GM18907 (cell line): ENCODE data around the gene FYCO1.

ENCODE experiments used
- ATAC-seq: cut with Tn5 transposase; IDR thresholded peaks from one replicate; pipeline ENCODE4 v1.9.1; 2021; ENCODE audit warnings: mild to moderate bottlenecking, moderate library complexity; ENCODE audit not compliant: unreplicated experiment

The FYCO1 gene

DNA sequence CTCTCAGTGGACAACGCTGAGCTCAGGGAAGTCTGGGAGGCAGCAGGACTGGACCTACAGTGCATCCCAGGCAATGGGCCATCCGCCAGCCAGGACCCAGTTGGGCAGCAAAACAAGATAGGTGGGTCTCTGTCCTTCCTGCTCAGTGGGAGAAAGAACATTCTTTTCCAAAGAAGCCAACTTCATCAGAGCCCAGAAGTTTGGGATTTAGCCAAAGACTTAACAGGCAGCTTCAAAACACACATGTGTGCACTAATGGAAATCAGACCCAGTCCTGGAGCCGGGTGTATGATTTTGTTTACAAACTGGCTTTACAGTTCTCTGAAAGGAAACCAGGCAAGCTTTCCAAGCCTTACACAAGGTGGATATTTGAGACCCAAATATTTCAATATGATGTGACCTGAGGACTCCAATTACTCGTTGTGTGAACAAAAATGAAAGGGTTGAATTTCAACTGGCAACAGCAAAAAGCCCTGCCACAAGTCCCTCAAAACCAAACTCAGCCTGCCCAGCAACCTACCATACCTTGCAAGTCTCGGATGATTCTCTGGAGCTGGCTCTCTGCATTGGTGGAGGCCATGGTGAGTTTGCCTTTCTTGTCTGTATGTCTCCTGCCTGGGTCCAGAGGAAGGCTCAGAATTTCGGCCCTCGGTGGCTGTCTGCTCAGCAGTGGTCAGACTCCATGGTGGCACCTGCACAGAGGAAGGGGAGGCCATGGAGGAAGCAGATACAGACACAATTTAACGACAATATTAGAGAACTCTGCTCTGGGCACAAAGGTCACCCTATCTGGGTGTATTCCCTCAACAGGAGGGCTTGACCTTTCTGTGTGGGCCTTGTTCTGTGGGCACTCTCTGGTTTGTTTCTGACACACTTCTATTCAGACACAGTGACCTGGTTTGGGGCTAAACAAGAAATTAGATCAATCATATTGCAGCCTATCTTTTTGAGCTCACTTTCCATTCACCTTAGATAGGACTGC lies 11.0 kb downstream of the FYCO1 start:
- ATAC-seq = no peak

DNA sequence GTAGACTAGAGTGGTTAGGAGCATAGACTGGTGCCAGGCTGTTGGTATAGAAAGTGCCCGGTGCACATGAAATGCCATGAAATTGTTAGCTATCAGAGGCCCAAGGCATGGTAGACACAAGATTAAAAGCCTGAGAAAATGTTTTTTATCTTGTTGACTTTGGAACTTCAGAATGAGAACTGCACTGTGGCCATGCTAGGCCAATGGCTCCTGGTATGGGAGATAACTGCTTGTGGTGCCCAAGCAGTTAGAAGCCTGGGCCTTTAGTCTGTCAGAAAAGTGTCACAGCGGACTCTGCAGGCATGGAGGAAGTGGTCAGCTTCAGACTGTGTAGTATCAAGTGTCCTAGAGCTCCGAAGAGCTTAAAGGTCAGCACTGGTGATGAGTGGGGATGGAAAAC lies 11.9 kb downstream of the FYCO1 start:
- ATAC-seq = no peak

DNA sequence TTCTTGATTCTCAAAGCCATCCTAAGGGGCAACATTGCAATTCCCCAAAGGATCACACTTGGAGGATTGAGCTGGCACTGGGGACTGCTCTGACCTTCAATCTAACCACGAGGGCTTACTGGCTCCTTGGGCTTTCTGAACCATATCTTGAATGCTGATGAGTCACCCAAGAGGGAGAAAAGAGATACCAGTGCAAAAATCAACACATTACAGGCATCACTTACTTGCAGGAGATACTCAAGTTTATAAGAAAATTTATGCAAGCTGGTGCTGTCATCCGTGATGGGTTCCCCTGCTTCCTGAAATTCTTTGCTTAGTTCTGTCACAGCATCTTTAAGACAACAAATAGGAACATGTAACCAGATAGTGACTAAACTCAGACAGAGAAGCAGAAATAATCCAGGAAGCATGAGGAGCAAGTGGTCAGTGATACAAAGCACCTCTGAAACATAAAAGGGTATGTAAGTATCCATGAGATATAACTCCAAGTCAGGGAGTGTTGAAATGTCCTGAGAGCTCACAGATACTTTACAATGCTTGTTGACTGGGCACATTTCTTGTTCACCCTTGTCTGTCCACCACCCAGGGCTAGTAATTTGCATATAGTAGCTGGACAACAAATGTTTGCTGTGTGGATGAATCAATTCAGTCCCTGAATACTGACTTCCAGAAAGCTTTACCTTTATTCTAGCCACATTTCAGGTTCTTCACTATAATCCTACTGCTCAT lies 14.1 kb downstream of the FYCO1 start:
- ATAC-seq = no peak

DNA sequence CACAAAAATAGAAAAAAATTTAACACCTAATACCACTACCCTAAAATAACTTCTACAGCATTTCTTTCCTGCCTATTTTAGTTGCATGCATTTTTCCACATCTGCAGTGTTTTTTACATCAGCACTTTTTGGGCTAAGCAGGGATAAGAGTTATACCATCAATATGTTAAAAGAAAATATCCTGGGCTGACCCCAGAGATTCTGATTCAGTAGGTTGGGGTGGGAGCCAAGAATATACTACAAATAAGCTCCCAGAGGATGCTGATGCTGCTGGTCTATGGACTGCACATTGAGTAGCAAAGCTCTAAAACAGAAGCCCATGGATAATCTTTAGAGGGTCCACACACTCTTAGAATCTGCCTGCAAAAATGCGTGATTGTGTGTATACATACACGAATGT lies 14.8 kb downstream of the FYCO1 start:
- ATAC-seq = no peak

DNA sequence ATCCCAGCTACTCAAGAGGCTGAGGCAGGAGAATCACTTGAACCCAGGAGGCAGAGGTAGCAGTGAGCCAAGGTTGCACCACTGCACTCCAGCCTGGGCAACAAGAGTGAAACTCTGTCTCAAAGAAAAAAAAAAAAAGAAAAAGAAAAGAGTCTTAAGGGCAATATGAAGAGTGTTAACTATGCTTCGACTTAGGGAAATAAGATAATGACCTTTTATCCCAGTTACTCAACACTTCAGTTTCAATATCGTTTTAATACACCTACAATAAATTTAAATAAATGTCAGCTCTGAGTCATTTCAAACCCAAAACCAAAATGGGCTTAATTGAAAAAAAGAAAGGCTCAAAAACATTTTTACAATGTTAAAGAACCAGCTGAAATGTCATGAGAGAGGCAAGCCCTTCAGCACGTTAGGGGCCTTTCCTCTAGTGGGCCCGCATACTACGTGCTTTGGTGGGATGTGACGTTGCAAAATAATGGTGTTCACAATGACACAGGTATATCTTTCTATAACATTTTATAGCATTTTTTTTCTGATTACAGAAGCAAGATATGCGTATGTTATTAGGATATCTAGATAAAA lies 15.3 kb downstream of the FYCO1 start:
- ATAC-seq = no peak

DNA sequence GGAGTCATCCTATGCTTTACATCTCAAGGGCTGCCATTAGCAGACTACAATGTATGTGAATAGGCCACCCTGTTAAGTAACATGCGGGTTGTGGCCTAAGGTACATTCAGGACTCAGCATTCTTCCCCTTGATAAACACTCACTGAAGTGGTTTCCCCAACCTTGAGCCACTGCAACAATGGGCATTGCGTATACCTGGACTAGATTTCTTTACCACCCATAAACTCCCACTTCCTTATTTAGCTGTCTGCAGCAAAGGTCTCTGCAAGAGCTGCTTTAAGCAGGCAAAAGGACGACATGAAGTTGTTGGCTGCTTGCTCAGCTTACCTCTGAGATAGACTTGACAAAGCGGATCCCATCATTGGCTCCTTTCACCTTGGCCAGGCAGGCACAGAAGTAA lies 16.2 kb downstream of the FYCO1 start:
- no peak for ATAC-seq

DNA sequence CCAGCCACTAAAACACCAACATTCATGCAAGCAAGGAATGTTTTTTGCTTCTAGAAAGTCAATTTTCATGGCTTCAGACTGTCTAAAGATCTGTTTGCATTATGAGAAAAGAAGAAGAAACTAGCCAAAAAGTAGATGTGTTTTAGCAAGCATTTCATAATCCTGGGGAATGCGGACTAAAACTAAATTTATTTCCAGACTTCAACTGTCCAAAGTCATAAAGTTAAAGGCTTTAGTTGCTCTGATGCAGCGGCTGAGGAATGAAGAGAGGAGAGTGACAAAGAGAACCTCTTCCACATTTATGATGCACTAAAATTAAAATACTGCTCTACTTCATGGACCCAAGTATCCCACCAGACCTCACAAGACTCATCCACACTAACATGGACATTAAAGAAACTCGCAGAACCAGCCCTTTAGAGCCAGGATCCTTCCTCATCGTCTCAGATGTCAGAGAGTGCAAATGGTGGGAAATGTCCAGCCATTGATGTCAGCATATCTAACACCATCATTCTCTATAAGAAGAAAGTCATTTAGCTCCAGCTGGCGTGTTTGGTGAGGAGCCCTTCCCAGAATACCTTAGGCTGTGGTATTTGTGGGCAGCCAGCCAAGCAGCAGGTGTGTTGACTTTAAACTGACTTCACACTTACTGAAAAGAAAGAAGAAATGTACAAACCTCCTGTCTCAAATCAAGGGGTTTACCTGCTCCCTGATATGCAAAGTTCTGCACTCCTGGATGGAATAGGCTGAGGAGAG lies 17.4 kb downstream of the FYCO1 start:
- no peak for ATAC-seq

DNA sequence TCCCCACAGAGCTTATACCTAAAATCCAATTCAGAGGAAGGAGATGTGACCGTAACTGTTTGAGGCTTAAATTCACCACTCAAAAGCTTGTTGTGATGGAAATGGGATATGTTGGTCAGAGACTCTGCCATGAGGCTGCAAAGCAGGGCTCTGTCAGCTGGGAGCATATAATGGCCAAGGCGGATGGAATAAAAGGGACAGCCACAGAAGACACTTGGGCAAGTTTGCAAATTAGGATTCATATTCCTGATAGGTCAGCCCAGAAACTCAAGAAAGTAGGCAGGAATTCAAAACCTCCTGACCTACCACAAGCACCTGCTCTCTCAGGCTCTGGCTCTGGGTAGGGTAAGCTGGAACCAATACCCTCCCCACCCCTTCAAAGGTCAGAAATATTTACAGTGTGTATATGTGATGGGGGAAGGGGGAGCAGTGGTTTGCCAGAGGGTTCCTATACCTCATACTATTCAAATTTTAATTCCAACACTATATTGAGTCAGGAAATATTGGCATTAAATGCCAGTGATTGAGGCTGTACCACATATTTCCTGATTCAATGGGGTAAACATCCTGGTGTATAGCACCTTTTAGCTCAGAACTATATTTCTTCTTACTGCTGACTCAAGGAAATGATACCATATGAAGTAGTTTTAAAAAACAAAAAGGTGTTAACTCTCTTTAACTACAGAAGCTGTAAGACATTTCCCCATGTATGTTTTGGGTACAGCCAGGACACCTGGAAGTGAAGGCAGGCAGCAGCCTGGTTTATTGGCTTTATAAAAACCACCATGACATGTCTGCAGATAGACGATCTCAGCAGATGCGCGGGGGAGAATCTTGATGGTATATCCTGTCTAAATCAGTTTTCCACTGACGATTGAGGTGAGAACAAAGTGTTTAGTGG lies 19.2 kb downstream of the FYCO1 start:
- no peak for ATAC-seq

DNA sequence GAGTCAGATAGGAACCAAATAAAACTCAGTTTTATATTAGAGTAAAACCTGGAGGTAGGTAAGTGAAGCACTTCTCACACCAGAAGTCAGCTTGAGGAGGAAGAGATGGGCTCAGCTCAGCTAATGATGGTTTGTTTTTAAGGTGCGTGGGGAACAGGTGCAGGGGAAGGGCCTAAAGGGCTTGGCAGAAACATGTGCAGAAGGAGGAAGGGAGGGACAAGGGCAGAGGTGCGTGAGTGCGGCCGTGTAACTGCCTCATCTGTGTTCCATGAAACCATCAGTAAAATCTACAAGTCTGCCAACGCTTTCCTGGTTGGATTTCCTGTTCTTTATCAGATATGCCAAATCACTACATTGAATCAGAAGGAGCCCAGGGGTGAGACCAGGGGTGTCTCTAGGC lies 19.9 kb downstream of the FYCO1 start:
- ATAC-seq = no peak

DNA sequence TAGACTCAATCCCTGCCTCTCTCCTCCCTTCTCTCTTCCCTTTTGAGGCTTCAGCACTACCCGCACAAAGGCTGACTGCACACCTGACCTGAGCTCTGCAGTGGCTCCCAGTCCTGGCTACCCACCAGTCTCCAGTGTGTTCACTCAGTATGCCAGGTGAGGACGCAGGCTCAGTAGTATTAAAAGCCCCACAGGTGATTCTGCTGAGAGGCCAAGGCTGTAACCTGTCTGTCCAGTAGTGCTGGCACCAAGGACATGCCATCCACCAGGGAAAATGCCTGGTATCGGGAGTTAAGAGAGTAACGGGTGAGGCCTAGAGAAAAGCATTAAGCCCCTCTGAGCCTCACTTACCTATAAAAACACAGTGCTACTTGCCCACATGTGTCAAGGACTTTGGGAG lies 20.9 kb downstream of the FYCO1 start:
- ATAC-seq = no peak

DNA sequence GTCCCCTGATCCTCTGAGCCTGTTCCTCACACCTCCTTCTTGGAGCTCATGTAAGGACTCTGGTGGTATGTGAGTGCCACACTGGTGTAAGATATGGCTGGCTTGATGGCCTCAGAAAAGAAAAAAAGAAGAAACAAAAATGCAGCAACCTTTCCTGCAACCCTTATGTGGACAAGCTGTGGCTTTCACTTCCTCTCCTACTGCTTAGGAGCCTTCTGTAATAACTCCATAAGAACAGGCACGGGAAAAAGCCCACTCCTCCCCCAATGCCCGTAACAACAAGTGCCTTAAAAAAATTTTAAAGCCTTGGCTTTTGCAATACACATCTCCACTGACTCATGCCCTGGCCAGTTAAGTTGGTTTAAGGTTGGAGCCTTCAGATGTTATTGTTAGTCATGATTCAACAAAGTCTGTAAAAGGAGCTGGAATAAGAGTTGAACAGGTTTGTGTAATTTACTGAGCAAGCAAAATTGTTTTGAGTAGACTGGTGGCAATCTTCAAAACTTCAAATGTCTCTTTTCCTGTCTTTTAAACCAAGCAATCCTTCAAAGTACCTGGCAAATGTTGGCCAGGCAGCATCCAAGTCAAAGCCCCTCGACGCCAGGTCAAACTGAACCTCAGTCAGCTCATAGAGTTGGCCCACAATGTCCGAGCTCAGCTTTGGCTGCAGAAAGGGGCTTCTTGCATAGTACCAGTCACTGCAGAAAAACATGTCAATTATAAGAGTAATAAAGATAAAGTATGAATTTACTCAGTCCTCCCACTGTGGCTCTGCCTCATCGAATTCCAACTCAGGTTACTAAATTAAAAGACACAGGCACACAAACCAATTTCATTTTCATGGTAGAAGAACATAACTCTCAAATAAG lies 22.9 kb downstream of the FYCO1 start:
- ATAC-seq = no peak

DNA sequence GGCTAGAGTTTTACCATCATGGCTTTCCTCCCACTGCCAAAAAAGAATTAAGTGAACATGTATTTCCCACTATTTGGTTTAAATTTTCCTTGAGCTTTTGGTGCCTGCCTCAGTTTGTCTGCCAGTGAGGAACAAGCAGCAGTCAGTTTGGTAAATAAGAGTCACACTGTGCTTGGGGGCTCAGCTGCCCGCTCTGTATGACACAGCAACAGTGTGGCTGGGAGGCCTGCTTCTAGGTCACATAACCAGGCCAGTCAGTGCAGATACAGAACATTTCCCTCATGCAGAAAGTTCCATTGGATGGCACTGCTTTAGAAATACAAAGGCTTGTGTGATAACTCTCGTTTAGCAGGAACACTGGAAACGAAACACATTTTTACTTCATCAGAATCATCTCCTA lies 25.7 kb downstream of the FYCO1 start:
- no peak for ATAC-seq

DNA sequence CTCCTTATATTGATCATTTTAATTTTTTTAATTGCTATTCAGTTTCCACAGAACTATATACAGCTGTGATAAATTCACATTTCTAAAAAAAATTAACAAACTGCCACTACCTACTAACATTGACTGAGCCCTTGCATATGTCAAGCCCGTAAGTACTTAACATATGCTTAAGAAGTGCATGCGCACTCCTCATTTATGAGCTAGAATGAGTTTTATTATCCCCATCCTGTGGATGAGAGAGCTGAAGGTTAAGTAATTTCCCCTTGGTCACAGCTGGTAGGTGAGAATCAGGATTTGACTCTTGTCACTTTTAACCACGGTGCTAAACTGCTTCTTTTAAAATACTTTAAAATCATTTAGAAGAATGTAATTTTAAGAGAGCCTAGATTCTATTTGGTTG lies 26.5 kb downstream of the FYCO1 start:
- ATAC-seq = no peak

DNA sequence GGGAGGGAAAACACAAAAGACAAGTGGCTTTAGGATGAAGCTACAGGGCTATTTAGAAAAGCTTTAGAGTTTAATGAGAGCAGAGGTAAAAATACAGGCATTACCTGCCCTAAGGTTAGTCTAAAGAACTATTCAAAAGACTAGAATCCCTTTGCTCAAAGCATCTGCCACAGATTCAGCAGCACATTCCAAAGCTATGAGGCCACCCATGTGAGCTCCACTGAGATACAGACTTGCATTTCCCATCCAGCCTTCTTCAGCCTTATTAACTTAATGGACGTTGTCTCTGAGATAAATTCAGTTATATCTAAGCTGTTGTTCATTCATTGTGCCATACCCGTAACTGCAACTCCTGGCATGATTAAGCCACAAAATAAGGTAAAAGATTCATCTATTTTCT lies 26.9 kb downstream of the FYCO1 start:
- no peak for ATAC-seq

DNA sequence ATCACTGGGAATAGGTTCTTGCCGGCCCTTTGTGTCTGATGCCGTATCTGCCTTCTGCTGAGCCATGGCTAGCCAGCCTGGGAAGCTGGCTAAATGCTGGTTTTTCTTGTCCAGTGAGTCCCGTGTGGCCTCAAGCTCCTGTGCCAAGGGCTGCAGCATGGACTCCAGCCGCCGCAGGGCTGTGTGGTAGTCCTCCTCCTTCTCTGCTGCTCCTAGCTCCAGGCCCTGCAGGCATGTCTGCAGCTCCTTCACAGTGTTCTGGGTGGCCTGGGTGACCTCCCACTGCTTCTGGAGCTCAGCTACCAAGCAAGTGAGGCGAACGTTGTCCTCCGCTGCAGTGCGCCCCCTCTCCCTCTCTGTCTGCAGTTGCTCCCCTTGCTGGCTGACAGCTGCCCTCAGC lies 27.5 kb downstream of the FYCO1 start:
- ATAC-seq = no peak

DNA sequence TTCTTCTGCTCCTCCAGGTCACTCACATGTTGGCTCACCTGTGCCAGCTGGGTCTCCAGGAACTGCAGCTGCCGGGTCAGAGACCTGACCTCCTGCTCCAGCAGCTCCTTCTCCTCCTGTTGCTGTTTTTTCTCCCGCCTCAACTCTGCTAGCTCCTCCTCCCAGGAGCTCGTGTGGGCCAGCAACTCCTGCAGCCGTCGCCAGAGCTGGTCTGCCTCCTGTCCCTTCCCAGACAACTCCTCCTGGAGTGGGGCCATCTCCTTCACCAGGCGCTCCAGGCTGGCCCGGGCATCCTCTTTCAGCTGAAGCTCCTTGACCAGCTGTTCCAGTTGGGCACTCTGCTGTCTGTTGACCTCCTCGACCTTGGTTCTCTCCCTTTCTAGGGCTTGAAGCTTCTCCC lies 27.9 kb downstream of the FYCO1 start:
- ATAC-seq = no peak

DNA sequence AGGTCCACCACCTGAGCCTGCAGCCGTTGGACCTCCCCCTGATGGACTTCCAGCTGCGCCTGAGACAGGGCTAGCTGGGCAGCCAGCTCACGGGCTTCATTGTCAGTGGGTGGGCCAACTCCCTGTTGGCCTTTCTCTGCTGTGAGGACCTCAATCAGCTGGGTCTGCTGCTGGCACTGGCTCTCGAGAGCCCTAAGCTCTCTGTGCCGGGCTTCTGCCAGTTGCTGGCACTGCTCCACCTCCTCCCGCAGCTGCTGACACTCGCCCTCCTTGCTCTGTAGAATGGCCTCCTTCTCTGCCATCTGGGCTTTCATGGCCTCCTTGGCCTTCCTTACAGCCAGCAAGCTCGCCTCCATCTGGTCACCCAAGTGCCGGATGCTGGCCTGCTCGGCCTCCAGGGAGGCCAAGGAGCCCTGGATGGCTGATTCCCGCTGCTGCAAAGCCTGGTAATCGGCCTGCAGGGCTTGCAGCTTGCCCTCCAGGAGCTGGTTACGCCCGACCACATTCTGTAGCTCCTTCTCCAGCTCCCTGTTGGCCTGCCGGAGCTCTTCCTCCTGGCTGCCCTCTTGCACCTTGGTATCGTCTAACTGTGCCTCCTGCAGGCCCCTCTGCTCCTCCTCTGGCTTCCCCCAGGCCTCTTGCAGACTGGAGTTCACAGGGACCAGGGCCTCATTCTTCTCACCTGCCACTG lies 28.5 kb downstream of the FYCO1 start:
- no peak for ATAC-seq

DNA sequence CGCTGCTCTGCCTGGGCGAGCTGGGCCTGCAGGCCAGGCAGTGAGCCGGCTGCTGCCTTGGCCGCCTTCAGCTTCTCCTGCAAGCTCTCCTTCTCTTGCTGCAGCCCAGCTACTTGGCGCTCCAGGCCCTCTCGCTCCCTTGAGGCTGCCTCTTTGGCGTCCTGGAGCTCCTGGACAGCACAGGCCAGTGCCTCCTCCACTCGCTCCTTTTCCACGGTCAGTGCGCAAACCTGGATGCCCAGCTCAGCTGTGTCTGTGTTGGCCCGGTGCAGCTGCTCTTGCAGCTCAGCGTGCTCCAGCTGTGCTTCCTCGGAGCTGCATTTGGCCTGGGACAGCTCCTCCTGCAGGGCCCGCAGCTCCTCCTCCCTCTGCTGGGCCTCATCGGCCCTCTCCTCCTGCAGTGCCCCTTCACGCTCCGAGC lies 29.2 kb downstream of the FYCO1 start:
- no peak for ATAC-seq

DNA sequence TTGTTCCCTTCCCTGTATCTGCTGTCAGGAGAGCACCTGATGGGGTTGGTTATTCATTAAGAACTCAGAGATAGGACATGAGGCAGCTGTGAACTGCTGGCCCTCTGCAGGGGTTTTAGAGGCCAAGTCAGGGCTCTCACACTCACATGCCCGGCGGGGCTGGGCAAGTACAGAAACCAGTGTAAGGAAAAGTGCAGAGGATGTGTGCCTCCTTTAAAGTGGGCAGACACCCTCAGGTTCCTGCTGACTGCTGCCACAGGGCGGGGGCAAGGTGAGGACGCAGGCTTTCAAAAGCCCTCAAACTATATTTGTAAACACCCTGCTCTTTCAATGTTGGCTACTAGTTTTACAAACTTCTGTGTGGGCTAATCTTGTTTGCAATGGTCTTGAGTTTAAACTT lies 30.0 kb downstream of the FYCO1 start:
- no peak for ATAC-seq
